ENCODE data around the gene PTPRN2.

DNA sequence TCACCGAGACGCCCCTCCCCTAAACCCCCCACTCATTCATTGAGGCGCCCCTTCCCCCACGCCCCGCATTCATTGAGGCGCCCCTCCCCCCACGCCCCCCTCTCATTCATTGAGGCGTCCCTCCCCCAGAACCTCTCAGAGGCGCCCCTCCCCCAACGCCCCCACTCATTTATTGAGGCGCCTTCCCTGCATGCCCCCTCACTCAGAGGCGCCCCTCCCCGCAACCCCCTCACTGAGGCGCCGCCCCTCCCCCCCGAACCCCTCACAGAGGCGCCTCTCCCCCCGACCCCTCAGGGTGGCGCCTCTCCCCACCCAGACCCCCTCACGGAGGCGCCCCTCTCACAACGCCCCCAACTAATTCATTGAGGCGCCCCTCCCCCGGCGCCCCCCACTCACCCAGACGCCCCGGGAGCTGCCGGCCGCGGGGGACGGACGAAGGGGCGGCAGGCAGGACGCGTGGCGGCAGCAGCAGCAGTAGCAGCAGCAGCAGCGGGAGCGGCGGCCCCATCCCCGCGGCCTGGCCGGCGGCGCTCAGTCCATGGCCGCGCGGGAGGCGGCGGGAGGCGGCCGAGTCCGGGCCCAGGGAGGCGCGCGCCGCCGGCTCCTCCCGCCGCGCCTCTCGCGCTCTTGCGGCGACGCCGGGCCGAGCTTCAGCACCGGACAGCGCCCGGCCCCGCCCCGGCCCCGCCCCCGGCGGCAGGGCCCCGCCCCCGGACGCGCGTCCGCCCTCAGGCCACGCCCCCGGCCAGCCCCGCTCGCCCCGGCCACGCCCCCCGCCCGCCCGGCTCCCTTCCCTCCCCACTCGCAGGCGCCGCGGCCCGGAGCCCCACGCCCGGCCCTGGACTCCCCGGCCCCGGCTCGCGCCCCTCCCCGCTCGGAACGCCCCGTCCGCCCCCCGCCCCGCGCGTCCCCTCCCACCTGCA is at the start of gene PTPRN2:
- TF ChIP-seq TCF7L2 (IDR thresholded peaks at IDR 0.05; ENCODE audit: borderline replicate concordance, extremely low read depth, insufficient read depth, insufficient read length) (no peak), ZFX (IDR thresholded peaks at IDR 0.05) (no peak), YY1 (IDR thresholded peaks at IDR 0.05; ENCODE audit: extremely low read depth, insufficient replicate concordance, low read depth, low read length) (no peak), ZNF274 (IDR thresholded peaks at IDR 0.05; ENCODE audit: low read depth, low read length) (no peak)
- TF ChIP-seq, protein P1, sequence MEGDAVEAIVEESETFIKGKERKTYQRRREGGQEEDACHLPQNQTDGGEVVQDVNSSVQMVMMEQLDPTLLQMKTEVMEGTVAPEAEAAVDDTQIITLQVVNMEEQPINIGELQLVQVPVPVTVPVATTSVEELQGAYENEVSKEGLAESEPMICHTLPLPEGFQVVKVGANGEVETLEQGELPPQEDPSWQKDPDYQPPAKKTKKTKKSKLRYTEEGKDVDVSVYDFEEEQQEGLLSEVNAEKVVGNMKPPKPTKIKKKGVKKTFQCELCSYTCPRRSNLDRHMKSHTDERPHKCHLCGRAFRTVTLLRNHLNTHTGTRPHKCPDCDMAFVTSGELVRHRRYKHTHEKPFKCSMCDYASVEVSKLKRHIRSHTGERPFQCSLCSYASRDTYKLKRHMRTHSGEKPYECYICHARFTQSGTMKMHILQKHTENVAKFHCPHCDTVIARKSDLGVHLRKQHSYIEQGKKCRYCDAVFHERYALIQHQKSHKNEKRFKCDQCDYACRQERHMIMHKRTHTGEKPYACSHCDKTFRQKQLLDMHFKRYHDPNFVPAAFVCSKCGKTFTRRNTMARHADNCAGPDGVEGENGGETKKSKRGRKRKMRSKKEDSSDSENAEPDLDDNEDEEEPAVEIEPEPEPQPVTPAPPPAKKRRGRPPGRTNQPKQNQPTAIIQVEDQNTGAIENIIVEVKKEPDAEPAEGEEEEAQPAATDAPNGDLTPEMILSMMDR (IDR thresholded peaks at IDR 0.05 in 2 of 3, conservative IDR thresholded peaks at IDR 0.05 in 1 of 3; ENCODE audit: borderline replicate concordance in 1 of 3, insufficient read depth in 1 of 3, low read depth in 2 of 3, low read length in 2 of 3), result no peak
